ENCODE results near the gene ARPC4.
A peak's percentile ranks its signal among the peaks of the same experiment; 100 is the strongest.

The ARPC4 gene

DNA sequence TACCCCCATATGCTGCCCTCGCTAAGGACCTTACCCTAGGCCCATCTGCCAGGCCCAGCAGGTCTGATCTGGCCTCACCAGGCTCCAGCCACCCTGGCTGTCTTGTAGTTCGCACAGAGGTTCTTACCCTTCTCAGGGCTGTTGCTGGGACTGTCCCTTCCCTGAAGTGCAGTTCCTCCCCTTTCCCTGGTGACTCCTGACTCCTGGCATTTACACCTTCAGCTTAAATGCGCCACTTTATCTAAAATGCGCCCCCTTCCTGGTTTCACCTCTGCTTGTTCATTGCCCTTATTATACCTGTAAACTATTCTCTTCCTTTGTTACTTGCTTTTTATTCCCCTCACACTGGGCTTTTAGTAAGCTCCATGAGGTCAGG lies 16.3 kb downstream of the ARPC4 start:
- H4K20me1 ChIP-seq (ENCODE audit: insufficient read depth, low read length), result no peaks in the 10 kb centered on the region
- peak overlapping the region; percentile 89 for H3K9ac ChIP-seq (ENCODE audit: low read length)
- no peaks in the 10 kb centered on the region for H3K9me3 ChIP-seq (ENCODE audit: insufficient read depth, low read length)
- no peaks in the 10 kb centered on the region for H3K27me3 ChIP-seq (ENCODE audit: low read depth, low read length)
- H3K27ac ChIP-seq (ENCODE audit: low read length), result peak overlapping the region; percentile 72
- peaks cover 16% of the 10 kb centered on the region for H3K4me1 ChIP-seq (ENCODE audit: low read length)
- peak overlapping the region; percentile 90 for H3K4me2 ChIP-seq (ENCODE audit: low read length)
- H3K36me3 ChIP-seq (replicated peaks; ENCODE audit: low read depth, low read length), result peaks cover 33% of the 10 kb centered on the region
- TF ChIP-seq, protein P1, sequence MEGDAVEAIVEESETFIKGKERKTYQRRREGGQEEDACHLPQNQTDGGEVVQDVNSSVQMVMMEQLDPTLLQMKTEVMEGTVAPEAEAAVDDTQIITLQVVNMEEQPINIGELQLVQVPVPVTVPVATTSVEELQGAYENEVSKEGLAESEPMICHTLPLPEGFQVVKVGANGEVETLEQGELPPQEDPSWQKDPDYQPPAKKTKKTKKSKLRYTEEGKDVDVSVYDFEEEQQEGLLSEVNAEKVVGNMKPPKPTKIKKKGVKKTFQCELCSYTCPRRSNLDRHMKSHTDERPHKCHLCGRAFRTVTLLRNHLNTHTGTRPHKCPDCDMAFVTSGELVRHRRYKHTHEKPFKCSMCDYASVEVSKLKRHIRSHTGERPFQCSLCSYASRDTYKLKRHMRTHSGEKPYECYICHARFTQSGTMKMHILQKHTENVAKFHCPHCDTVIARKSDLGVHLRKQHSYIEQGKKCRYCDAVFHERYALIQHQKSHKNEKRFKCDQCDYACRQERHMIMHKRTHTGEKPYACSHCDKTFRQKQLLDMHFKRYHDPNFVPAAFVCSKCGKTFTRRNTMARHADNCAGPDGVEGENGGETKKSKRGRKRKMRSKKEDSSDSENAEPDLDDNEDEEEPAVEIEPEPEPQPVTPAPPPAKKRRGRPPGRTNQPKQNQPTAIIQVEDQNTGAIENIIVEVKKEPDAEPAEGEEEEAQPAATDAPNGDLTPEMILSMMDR (IDR thresholded peaks at IDR 0.05; ENCODE audit: low read depth, low read length), result peak; percentile 14
- no peak for TF ChIP-seq EZH2phosphoT487 (IDR thresholded peaks at IDR 0.05; ENCODE audit: low read depth)
- peak overlapping the region; percentile 51 for H2AFZ ChIP-seq (ENCODE audit: low read depth, low read length)
- H3K4me3 ChIP-seq (ENCODE audit: low read length), result peak overlapping the region; percentile 85
- no peaks in the 10 kb centered on the region for H3K79me2 ChIP-seq (ENCODE audit: low read length)

DNA sequence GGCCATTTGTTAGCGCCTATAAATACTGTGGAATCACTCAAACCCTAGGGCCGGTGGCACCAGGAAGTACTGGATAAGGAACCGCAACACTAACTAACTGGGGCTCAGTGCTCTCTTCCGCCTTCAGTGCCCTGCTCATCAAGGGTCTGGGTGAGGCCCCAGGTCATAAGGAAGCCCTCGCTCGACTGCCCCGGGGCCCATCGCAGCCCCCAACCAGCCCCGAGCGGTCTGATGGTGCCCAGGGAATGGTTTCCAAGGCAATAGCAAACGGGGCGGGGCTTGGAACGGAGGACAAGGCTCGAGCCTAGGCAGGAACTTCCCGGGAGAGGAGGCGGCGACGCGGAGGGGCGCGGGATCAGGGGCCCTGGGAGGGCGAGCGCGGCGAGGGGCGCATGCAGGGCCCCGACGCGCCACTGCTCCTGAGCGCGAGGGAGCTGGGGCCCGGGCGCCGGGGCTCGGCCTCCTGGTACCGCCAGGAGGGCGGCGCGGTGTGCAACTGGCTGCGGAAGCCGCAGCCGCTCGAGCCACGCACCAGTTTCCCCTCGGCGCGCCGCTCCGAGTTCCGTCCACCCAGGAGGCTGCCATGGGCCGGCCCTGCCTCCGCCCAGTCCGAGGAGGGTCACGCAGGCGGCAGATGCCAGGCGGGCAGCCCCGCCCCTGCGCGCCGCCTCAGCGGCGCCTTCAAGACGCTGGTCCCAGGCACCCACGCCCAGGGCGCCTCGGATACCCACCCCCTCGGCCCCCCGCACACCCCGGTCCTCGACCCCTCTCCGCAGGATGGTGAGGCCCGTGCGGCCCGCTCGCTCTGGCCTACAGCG lies 16.9 kb downstream of the ARPC4 start, which contains the start of gene TTLL3:
Gene TTLL3, plus strand, starts transcription at position 648 of the 818 bp plus-strand sequence. CDS start 400 bp downstream, outside the sequence.
- Histone ChIP-seq H2AFZ (ENCODE audit: low read depth, low read length) (peak within 1 kb of the TSS; percentile 51), H3K4me3 (ENCODE audit: low read length) (peak within 1 kb of the TSS; percentile 85)

DNA sequence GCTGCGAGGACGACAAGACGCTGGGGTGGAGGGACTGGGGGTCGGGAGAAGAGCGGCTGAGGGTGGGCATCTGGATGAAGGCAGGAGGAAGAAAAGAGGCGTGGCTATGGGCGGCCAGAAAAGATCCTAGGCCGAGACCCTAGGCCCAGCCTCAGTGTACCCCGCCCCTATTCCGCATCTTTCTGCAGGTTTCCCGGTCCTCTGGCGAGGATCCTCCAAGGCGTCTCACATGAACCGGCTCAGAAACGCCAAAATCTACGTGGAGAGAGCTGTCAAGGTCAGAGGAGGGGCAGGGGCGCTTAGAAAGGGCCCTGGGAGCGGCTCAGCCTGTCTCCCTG lies 17.5 kb downstream of the ARPC4 start:
- H2AFZ ChIP-seq (ENCODE audit: low read depth, low read length), result peak overlapping the region; percentile 51; the same call in 1 of the 2 replicates
- peaks cover 16% of the 10 kb centered on the region for H3K4me1 ChIP-seq (ENCODE audit: low read length)
- H4K20me1 ChIP-seq (ENCODE audit: insufficient read depth, low read length), result no peaks in the 10 kb centered on the region
- H3K27ac ChIP-seq (ENCODE audit: low read length), result no peak overlapping the region
- H3K36me3 ChIP-seq (replicated peaks; ENCODE audit: low read depth, low read length), result peaks cover 21% of the 10 kb centered on the region
- peak overlapping the region; percentile 89 for H3K9ac ChIP-seq (ENCODE audit: low read length)
- no peaks in the 10 kb centered on the region for H3K27me3 ChIP-seq (ENCODE audit: low read depth, low read length)
- peak overlapping the region; percentile 90 for H3K4me2 ChIP-seq (ENCODE audit: low read length)
- no peak for TF ChIP-seq EZH2phosphoT487 (IDR thresholded peaks at IDR 0.05; ENCODE audit: low read depth)
- TF ChIP-seq, protein P1 (IDR thresholded peaks at IDR 0.05; ENCODE audit: low read depth, low read length), result no peak
- H3K79me2 ChIP-seq (ENCODE audit: low read length), result no peaks in the 10 kb centered on the region
- peak overlapping the region; percentile 85 for H3K4me3 ChIP-seq (ENCODE audit: low read length)
- no peaks in the 10 kb centered on the region for H3K9me3 ChIP-seq (ENCODE audit: insufficient read depth, low read length)

More for the DNA sequence above, 16.9 kb downstream of the ARPC4 start, which contains the start of gene TTLL3:
- Histone ChIP-seq H3K79me2 (ENCODE audit: low read length) (no peaks in the 10 kb centered on the region), H3K36me3 (replicated peaks; ENCODE audit: low read depth, low read length) (peaks cover 27% of the 10 kb centered on the region), H4K20me1 (ENCODE audit: insufficient read depth, low read length) (no peaks in the 10 kb centered on the region), H3K9me3 (ENCODE audit: insufficient read depth, low read length) (no peaks in the 10 kb centered on the region), H3K9ac (ENCODE audit: low read length) (peak within 1 kb of the TSS; percentile 89), H3K4me1 (ENCODE audit: low read length) (peaks cover 16% of the 10 kb centered on the region), H3K4me2 (ENCODE audit: low read length) (peak within 1 kb of the TSS; percentile 90), H3K27ac (ENCODE audit: low read length) (peak within 1 kb of the TSS; percentile 72), H3K27me3 (ENCODE audit: low read depth, low read length) (no peaks in the 10 kb centered on the region)
- no peak for TF ChIP-seq EZH2phosphoT487 (IDR thresholded peaks at IDR 0.05; ENCODE audit: low read depth)
- TF ChIP-seq, protein P1 (IDR thresholded peaks at IDR 0.05; ENCODE audit: low read depth, low read length), result no peak

DNA sequence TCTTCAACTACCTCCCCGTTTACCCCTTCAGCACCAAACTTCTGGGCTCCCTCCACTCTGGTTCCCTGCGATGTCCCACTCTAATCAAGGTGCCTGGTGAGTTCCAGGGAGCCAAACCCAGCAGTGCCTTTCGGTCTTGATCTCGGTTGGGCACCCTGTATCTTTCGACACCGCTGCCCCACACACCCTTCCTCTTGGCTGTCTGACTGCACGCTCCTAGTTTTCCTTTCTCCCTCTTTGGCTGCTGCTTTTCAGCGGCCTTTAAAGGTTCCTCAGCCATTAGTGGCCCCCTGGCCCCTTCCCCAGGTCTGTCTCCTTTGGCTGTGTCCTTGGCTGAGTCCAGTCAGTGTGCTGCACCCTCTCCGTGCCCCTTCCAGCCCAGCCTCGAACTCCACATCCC lies 18.0 kb downstream of the ARPC4 start:
- Histone ChIP-seq H3K79me2 (ENCODE audit: low read length) (no peaks in the 10 kb centered on the region), H3K4me3 (ENCODE audit: low read length) (no peak overlapping the region), H3K9ac (ENCODE audit: low read length) (no peak overlapping the region), H3K27ac (ENCODE audit: low read length) (no peak overlapping the region), H3K27me3 (ENCODE audit: low read depth, low read length) (no peaks in the 10 kb centered on the region), H3K4me2 (ENCODE audit: low read length) (no peak overlapping the region; the same call in 1 of the 2 replicates), H3K9me3 (ENCODE audit: insufficient read depth, low read length) (no peaks in the 10 kb centered on the region), H4K20me1 (ENCODE audit: insufficient read depth, low read length) (no peaks in the 10 kb centered on the region), H3K4me1 (ENCODE audit: low read length) (peaks cover 16% of the 10 kb centered on the region), H2AFZ (ENCODE audit: low read depth, low read length) (no peak overlapping the region), H3K36me3 (replicated peaks; ENCODE audit: low read depth, low read length) (peaks cover 17% of the 10 kb centered on the region)
- TF ChIP-seq, protein P1 (IDR thresholded peaks at IDR 0.05; ENCODE audit: low read depth, low read length), result no peak
- TF ChIP-seq EZH2phosphoT487 (IDR thresholded peaks at IDR 0.05; ENCODE audit: low read depth), result no peak

Data from OCI-LY3 (cell line).